ENCODE data around the gene HLA-DPB1.
"Not testable (repeated sequence)": the region's sequence is repeated elsewhere in the genome, so short reads cannot be mapped to it uniquely, and the experiment has no call there.

The HLA-DPB1 gene

DNA sequence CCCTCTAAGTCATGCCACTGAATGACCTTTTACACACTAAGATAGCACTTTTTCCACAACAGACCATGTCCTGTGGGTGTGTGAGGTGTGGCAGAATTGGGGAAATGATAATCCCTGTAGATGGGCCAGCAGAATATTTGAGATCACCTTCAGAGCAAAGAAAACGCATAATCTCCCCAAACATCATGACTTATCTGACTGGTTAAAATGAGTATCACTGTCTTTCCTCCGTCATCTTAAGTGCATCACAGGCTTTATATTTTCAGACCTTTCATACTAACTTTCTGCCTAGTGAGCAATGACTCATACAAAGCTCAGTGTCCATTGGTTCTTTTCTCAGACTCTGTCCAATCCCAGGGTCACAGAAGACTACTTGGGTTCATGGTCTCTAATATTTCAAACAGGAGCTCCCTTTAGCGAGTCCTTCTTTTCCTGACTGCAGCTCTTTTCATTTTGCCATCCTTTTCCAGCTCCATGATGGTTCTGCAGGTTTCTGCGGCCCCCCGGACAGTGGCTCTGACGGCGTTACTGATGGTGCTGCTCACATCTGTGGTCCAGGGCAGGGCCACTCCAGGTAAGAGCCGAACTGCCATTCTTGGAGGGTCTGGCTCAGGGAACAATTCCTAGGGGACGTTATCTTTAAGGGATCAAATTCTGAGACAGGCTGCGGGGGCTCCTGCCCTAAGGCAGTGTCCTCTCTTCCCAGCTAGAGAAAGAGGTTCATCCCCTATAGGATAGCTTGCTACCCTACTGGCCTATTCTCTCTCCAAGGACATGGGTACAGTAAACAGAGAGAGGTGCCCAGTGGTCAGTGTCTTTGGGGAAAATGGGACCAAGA, at the start of gene HLA-DPB1:
TSS of gene HLA-DPB1 (plus strand) at position 423 of the 838 bp plus-strand sequence. CDS start at position 475, 52 bp downstream.
- DNase-seq: no peak

DNA sequence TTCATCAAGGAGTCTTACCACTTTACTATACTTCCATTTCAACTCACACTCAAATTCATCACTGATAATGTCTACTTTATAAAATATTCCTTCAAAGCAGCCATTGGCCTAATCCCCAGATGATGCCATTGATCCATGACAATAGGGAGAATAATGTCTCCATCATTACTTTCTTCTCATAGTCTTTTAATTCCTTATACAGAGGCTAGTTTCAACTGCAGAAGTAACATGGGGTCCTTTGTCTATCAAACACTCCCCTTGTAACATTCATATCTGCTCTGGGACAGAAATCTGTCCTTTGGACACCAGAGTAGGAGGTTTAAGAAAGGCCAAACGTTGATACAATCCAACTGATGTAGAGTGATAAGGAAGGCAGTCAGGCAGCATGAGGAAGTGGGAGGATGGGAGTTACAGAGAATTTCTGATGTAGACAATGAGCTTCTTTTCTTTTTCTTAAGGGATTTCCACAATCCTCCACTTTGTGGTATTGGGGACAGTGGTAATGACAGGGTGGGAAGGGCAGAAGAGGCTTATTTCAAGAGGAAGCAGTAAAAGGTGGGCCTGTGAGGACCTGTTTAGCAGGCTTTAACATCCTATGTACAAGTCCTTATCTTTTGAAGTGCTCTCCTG, 47.5 kb upstream of the HLA-DPB1 start:
- no peak for DNase-seq

DNA sequence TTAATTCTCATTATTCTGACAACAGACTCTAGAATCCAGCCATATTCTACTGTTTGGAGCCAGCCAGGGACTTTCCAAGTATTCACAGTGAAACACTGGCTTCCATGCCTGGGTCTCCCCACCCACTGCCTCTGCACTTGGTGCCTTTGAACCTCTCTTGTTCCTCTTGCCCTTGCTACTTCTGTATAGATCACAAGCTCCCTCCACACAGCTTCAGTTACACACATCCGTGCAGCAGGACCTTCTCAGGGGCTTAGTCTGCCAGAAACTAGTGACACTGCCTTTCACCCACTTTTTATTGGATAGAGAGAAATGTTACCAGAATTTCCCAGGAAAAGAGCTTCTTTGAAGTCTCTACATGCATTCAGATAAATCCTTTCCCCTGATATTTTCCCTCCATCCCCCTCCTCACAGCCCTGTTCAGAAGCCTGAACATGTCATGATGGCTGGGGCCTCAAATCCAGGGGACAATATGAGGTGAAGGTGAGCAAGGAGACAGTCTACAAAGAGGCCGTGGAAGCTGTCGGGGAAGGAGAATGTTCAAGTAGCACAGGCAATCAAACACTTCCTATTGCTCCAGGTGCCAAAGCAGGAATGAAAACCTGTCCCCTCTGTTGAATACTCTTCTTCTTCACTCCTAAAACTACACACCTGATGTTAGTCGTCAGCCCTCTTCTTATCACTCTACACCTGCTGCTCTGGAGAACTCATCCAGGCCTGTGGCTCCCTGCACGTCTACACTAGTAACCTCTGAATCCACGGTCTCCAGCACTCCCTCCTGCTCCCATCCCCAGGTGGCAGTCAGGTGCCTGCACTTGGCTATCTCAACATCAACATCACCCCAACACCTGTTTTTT, 46.2 kb upstream of the HLA-DPB1 start:
- no peak for DNase-seq

DNA sequence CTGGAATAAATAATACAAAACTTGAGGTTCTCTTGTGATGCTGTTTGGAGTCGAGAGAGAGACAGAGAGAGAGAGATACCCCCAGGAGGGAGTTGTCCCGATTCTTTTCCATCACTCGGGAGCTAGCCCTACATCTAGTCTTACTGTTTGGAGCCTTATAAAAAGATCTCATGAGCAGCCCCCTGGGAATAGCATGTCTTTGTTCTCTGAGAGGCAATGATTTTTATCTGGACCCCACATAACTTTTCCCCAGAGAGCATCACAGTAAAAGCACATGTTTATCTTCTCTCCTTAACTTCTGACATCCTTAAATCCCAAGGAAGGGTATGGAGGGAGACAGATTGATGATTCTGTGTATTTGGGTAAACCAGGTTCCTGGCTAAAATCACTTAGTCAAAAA, 45.5 kb upstream of the HLA-DPB1 start:
- no peak for DNase-seq

DNA sequence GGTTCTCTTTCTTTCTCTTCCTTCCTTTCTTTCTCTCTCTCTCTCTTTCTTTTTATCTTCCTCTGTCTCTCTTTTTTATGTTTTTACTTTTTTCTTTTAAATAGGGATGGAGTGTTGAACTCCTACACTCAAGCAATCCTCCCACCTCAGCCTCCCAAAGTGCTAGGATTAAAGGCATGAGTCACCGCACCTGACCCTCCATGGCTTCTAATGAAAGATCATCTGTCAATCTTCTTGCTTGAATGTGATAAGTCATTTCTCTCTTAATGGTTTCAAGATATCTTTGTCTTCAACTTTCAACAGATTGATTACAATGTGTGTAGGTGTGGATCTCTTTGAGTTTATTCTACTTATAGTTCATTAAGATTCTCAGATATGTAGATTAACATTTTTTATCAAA, 41.2 kb upstream of the HLA-DPB1 start:
- no peak for DNase-seq

DNA sequence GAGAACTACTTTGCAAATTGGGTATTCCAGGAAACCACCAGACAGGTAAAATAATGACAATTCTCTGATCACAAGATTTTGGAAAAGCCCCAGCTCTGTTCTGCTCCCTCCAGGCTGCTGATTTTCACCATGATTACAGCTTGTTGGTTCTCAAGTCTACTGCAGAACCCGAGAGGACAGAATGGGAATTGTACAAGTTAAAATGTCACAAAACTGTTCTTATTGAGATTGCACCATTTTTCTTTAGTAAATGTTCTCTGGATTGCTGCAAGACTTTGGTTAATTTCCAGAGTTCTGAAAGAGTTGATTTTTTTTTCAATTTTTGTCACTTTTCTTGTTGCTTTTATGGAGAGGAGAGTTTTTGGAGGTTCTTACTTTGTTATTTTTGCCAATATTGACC, 39.3 kb upstream of the HLA-DPB1 start:
- DNase-seq: no peak

DNA sequence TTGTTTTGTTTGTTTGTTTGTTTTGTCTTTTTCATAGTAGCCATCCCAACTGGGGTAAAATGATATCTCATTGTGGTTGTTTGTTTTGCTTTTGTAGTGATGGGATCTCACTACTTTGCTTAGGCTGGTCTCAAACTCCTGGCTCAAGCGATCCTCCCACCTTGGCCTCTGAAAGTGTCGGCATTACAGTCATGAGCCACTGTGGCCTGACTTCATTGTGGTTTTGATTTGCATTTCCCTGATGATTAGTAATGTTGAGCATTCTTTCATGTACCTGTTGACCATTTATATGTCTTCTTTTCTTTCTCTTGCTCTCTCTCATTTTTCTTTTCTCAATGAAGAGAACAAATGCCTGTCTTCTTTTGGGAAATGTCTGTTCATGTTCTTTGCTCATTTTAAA, 35.6 kb upstream of the HLA-DPB1 start:
- no peak for DNase-seq

DNA sequence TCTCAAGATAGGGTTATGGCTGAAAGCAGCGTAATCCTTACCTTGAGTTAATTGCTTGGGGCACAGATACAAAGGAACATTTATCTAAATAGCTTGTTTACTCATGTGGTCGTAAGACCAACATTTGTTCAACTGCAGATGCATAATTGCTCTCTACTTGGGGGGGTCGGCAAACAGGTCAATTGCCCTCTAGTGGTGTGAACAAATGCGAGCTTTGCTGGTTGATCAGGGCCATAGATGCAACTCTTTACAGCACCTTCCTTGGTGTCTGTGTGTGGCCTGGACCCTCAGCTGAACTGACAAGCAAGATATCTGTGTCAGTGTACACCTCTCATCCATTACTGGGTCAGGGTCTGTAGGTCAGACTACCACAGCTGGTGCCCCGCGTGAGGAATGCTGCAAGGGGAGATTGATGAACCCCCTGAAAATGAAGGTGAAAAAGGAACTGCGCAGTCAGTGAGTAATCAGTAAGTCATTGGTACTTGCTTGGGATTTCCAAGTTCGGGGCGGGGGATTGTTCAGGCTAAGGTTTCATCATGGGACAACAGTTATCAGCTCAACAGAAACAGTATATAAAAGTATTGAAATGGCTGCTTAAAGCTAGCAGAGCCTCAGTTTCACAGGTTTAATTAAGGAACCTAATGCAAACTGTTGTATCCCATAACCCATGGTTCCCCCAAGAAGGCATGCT, 26.3 kb upstream of the HLA-DPB1 start:
- DNase-seq: no peak

DNA sequence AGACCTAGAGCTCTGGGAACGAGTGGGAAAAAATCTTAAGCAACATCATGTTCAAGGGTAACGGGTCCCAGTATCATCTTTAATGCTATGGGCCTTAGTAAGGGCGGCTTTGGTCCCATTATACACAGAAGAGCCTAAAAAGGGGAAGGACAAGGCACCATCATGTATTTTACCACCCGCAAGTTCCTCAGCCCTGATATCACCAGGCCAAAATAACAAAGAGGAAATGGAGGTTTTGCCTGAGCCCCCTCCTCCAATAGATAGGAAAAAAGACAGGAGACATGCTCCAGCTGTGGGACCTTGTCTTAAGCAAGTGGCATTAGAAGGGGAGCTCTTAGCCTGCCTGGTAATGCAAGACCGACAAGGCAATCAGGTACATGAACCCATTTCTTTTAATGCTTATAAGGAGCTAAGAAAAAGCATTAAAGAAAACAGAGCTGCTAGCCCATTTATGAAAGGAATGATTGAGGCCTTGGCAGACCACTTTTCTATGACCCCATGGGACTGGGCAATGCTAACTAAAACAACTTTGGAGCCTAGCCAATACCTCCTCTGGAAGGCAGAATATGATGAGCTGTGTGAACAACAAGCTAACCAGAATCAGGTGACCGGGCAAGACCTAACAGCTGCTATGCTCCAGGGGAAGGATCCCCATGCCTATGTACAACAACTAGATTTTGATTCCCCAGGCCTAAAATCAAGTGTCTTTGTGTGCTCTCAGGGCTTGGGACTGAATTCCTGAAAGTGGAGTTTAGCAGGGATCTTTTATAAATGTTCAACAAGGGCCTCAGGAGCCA, 25.6 kb upstream of the HLA-DPB1 start:
- DNase-seq: no peak

DNA sequence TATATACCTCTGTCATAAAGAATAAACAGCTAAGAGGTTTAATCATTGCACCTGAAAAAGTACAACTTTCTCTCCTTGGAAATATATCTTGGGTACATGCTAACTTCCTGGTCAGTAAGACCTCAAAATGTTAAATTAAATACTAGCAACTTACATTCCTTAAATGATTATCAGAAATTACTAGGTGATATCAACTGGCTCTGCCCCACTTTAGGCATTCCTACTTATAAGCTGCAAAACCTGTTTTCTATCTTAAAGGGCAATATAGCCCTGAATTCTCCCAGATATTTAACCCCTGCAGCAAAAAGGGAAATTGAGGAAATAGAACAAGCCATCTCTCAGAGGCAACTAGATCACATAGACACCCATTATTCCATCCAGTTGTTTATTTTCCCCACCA, 23.2 kb upstream of the HLA-DPB1 start:
- no peak for DNase-seq

DNA sequence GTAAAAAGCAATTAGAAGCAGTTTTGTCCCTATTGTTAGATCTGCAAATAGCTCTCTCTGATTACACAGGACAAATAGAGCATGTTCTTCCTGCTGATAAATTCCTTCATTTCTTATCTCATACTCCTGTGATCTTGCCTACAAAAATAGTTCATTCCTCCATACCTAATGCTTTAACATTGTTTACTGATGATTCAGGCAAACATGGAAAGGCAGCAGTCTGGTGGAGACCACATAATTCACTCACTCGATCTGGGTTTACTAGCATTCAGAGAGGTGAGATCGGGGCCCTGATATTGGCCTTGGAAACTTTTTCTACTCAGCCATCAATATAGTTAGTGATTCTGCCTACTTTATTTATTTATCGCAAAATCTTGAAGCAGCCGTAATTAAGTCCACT, 22.6 kb upstream of the HLA-DPB1 start:
- DNase-seq: no peak

DNA sequence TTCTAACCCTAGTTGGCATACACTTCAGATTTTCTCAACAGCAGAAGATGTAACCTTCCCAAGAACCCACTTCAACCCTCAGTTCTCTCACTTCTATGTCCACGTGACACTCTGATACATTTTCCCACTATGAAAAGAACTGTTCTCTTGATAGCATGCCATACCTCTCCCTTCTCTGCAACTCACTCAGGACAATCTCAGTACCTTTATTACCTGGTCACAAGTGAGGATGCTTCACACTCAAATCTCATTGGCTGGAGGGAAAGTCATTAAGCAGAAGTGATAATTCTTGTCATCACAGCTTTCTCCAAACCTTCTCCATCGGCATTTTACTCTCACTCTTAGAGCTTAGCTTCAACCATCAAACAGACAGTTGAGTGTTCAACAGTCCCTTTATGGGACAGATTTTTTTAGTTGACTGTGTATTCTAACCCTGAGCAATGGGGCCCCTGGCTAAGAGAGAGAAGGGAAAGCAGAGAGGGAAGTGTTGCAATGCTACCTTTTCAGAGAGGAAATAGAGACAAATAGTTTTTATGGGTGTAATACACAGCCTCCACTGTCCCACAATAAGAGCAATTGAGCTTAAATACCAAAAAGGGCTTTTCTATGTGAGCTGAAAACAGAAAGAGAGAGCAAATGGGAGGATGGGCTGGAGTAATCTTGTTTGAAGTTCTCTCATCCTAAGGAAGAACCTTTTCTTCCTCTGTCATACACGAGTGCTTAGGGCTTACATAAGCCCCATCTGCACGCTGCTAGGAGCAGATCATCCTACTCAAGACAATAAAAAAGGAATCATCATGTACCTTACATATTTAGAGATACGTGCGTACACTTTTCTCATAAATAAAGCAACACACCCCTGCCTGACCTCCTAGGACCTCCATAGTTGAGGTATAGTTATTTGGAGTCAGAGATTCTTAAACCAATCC, 18.3 kb upstream of the HLA-DPB1 start:
- DNase-seq: no peak

DNA sequence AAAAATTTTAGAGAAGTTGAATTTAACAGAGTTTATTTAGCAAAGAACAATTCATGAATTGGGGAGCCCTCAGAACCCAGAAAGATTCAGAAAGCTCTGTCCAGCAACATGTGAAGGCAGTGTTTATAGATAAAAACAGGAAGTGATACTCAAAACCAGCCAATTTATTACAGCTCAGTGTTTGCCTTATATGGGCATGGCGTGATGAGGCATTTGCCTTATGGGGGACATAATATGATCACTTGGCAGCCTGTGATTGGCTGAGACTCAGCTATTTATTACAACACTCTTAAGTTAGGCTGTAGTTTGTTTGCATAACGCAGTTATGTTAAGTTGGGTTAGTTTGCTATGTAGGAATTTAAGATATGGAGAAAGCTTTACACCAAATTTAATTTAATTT, 13.8 kb upstream of the HLA-DPB1 start:
- no peak for DNase-seq

DNA sequence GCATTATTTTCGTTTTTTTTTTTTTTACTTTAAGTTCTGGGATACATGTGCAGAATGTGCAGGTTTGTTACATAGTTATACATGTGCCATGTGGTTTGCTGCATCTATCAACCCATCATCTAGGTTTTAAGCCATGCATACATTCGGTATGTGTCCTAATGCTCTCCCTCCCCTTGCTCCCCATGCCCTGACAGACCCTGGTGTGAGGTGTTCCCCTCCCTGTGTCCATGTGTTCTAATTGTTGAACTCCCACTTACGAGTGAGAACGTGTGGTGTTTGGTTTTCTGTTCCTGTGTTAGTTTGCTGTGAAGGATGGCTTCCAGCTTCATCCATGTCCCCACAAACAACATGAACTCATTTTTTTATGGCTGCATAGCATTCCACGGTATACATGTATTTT, 12.4 kb upstream of the HLA-DPB1 start:
- DNase-seq: not testable (repeated sequence)

DNA sequence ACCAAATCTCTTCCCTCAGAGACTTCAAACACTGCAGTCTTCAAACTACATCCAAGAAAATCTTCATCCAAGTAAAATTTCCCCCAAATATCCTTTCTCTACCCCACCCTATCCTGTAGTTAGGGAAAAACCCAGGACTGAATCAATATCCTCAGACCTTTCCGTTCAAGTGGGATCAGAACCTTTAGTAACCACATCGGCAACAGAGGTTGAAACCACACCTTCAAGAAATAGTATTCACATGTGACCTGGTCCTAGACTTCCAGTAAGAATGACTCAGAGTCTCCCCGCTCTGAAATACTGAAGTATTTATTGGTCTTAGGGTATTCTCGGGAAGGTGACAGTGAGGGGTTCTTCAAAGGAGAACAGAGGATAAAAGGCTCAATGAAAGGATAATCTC, 11.1 kb upstream of the HLA-DPB1 start:
- DNase-seq: no peak

DNA sequence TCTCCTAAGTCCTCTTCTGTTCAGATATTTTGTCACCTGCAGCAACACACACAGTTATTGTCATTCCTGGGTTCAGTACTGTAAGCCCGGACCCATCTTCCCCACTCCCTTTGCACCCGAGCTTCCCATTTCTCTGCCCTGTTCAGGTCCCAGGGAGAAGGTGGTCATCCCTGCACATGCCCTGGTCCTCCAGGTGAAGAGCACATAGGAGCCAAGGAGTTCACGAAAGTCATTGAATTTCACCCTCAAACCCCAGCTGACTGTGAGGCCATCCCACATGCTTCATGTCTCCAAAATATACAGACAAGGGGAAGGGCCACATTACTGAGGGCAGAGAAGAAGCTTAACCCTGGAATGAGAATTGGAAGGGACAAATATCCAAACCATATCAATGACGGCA, 10.5 kb upstream of the HLA-DPB1 start:
- no peak for DNase-seq

DNA sequence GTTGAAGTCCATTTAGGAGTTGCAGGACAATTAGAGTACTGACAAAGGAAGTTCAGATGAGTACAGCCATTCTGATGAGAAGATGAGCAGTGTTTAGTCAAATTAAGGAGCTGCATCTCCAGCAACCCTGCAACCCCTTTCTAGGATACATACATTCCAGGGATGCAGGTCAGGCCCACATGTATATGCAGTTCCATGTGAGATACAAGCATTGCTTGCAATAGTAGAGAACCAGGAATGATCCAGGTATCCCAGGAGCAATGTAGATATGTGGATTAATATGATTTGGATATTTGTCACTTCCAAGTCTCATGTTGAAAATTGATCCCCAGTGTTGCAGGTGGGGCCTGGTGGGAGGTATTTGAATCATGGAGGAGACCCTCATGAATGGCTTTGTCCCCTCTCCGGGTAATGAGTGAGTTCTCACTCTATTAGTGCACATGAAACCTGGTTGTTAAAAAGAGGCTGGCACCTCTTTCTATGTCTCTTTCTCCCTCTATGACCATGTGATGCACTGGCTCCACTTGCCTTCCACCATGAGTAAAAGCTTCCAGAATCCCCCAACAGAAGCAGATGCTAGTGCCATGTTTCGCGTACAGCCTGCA, 8.8 kb upstream of the HLA-DPB1 start:
- no peak for DNase-seq

DNA sequence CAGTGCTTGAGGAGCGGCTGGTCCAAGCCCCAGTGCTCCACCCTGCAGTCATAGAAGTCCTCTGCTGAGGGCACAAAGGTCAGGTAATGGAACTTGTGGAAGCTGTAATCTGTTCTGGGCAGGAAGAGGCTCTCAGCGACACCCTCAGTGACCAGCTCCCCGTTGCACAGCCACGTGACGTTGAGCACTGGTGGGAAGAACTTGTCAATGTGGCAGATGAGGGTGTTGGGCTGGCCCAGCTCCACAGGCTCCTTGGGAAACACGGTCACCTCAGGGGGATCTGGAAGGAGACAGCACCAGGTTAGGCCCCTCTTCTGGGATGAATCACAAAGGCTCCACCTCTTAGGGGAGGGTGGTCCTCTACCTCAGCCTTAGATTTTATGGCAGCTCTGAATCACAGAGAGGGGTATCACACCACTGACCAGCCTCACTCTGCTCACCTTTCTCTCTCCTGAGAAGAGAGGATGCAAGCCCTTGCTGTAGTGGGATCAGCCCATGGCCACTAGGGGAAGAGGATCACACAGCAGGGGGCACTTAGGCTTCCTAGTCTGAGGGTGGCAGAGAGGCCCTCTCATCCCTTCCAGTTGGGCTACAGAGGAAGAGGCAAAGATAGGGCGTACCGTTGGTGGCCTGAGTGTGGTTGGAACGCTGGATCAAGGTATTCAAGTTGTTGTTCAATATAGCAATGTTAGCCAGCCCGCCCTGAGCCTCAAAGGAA, 6.6 kb upstream of the HLA-DPB1 start:
- DNase-seq: no peak

DNA sequence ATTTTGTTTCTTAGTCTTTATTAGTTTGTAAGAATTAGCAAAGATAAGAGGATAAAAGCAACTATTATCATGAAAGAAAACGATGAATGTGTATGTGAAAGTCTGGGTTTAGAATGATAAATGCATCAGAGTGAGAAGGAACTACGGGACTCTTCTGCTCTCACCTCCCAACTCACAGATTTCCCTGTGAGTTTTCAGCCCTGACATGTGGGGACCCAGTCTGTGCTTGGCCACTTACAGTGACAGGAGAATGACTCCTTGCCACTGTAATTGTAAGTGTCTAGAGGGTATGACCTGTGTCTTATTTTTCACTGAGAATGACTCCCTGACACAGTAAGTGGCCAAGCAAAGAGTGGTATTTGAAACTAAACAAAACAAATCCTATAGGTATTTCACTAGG, 4.9 kb upstream of the HLA-DPB1 start:
- no peak for DNase-seq

DNA sequence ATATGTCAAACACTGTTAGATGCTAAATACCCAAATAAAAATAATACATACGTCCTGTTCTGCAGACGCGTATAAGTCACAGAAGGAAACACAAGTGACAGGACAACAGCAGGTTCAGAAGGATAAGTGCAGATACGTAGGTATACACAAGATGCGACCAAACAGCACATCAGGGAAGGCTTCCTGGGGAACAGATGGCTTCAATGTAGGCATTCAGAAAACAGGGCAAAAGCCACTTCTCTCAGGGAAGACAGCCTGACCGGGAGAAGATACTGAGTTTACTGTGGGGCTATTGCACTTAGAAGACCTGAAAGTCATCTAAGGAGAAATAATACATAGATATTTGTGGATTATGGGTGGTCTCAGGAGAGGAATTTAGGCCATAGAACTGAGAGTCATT, 4.2 kb upstream of the HLA-DPB1 start:
- DNase-seq: no peak
